Measurements from ENCODE around the gene RTN4R.

Gene RTN4R

GRCh38 chr22:20256027-20256426 lies 12.1 kb downstream of the RTN4R start:
- no peak for TF ChIP-seq CTCF (conservative IDR thresholded peaks at IDR 0.05; ENCODE audit: low read length)
- no peak overlapping the region for H3K4me3 ChIP-seq (ENCODE audit: low read length)
- no peak for DNase-seq (ENCODE audit: low read depth)

- no peak for DNase-seq (ENCODE audit: low read depth)
- TF ChIP-seq CTCF (conservative IDR thresholded peaks at IDR 0.05; ENCODE audit: low read length) = no peak
- no peak overlapping the region for H3K4me3 ChIP-seq (ENCODE audit: low read length)
These were observed 12.9 kb downstream of the RTN4R start for GRCh38 chr22:20254975-20255946.

GRCh38 chr22:20253161-20253560 lies 15.0 kb downstream of the RTN4R start:
- no peak overlapping the region for H3K4me3 ChIP-seq (ENCODE audit: low read length)
- no peak for TF ChIP-seq CTCF (conservative IDR thresholded peaks at IDR 0.05; ENCODE audit: low read length)
- DNase-seq (ENCODE audit: low read depth) = no peak

GRCh38 chr22:20251981-20252380 lies 16.1 kb downstream of the RTN4R start:
- TF ChIP-seq CTCF (conservative IDR thresholded peaks at IDR 0.05; ENCODE audit: low read length) = no peak
- H3K4me3 ChIP-seq (ENCODE audit: low read length) = no peak overlapping the region
- no peak for DNase-seq (ENCODE audit: low read depth)

GRCh38 chr22:20251491-20251890 lies 16.6 kb downstream of the RTN4R start:
- H3K4me3 ChIP-seq (ENCODE audit: low read length) = no peak overlapping the region
- TF ChIP-seq CTCF (conservative IDR thresholded peaks at IDR 0.05; ENCODE audit: low read length) = no peak
- DNase-seq (ENCODE audit: low read depth) = no peak

GRCh38 chr22:20249797-20250354 lies 18.2 kb downstream of the RTN4R start:
- no peak for TF ChIP-seq CTCF (conservative IDR thresholded peaks at IDR 0.05; ENCODE audit: low read length)

More at GRCh38 chr22:20249797-20250354, 18.2 kb downstream of the RTN4R start:
- DNase-seq (ENCODE audit: low read depth) = peak; percentile 50
- H3K4me3 ChIP-seq (ENCODE audit: low read length) = no peak overlapping the region
